ENCODE measurements around the gene ARHGDIB. TPM values are rescaled to one million over a fixed set of nuclear protein-coding genes. Genes with fewer than 3 reads are reported as not detected.

The ARHGDIB gene
- total RNA-seq, 1 donor = 2.4 TPM

DNA sequence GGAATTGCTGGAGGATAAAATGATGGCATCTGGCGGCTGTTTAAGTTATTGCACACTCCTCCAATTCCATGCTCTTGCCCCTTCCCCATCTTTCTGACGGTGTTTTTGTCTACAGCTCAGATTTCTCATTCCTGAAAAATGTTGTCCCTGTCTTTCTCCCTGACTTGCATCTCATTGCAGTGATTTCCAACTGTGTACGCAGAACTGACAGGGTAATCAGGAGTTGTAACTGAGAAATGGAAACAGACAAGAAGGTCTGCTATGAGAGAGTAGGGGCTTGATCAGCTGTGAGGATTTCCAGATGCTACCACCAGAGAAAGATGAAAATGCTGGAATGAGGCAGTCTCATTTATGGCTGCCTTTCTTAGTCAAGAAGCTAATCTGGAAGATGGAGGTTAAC is 24.4 kb downstream of the ARHGDIB start:
- TF ChIP-seq, protein P1, sequence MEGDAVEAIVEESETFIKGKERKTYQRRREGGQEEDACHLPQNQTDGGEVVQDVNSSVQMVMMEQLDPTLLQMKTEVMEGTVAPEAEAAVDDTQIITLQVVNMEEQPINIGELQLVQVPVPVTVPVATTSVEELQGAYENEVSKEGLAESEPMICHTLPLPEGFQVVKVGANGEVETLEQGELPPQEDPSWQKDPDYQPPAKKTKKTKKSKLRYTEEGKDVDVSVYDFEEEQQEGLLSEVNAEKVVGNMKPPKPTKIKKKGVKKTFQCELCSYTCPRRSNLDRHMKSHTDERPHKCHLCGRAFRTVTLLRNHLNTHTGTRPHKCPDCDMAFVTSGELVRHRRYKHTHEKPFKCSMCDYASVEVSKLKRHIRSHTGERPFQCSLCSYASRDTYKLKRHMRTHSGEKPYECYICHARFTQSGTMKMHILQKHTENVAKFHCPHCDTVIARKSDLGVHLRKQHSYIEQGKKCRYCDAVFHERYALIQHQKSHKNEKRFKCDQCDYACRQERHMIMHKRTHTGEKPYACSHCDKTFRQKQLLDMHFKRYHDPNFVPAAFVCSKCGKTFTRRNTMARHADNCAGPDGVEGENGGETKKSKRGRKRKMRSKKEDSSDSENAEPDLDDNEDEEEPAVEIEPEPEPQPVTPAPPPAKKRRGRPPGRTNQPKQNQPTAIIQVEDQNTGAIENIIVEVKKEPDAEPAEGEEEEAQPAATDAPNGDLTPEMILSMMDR (IDR thresholded peaks at IDR 0.05; ENCODE audit: insufficient read depth, low read length) = peak; percentile 11
- no peak for DNase-seq (ENCODE audit: low read depth)
- H3K4me3 ChIP-seq (ENCODE audit: low read depth, low read length) = no peak overlapping the region

DNA sequence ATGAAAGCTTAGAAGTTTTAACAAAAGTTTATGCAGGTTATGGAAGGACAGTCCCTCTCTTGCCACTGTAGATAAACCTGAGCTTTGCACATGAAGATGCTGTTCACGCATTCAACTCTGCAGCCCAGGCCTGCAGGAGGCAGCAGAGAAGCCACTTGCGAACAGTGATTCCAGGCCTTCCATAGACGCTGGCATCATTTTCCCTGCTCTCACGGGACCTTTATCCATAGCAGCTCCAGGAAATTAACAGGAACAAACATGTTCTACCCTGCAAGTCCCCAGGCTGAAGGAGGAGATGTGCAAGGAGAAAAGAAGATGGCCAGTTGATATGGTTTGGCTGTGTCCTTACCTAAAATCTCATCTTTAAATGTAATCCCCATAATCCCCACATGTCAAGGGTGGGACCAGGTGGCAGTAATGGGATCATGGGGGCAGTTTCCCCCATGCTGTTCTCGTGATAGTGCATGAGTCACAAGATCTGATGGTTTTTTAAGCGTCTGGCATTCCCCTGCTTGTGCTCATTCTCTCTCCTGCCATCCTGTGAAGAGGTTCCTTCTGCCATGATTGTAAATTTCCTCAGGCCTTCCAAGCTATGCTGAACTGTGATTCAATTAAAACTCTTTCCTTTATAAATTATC is 25.1 kb downstream of the ARHGDIB start:
- TF ChIP-seq, protein P1 (IDR thresholded peaks at IDR 0.05; ENCODE audit: insufficient read depth, low read length) = no peak
- no peak overlapping the region for H3K4me3 ChIP-seq (ENCODE audit: low read depth, low read length)
- DNase-seq (ENCODE audit: low read depth) = no peak

DNA sequence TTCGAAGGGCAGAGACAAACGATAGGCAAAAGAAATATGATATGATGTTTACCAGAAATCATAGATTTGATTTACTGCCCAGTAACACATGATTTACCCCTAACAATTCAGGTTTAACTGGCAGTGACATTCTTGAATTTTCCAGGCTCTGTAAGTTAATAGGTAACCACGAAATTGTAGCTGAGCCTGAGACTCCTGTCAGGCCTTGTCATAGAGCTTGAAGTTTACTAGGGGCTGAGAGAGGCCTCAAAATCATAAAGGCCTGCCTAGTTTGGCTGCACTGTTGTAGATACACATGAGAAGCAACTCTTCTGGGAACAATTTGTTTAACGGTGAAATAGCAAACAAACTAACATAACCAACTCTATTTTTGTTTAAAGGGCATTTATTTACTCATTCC is 26.4 kb downstream of the ARHGDIB start:
- no peak overlapping the region for H3K4me3 ChIP-seq (ENCODE audit: low read depth, low read length)
- DNase-seq (ENCODE audit: low read depth) = no peak
- TF ChIP-seq, protein P1 (IDR thresholded peaks at IDR 0.05; ENCODE audit: insufficient read depth, low read length) = no peak

DNA sequence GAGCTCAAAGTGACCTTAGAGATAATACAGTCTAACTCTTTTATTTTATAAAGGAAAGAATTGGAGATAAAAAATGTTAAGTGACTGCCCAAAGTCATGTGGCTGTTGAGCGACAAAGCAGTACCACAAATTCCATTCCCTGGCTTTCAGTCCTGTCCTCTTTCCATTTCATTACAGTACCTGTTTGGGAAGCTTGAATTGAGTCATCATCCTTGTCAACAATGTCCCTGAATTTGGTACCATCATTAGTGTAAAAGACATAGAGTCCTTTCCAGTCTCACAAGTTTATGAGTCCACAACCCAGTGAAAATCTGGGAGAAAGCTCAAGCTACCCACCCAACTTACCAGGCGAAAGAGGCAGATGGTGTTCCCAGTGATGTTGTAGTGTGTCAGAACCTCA is 26.9 kb downstream of the ARHGDIB start:
- TF ChIP-seq, protein P1 (IDR thresholded peaks at IDR 0.05; ENCODE audit: insufficient read depth, low read length) = no peak
- no peak for DNase-seq (ENCODE audit: low read depth)

DNA sequence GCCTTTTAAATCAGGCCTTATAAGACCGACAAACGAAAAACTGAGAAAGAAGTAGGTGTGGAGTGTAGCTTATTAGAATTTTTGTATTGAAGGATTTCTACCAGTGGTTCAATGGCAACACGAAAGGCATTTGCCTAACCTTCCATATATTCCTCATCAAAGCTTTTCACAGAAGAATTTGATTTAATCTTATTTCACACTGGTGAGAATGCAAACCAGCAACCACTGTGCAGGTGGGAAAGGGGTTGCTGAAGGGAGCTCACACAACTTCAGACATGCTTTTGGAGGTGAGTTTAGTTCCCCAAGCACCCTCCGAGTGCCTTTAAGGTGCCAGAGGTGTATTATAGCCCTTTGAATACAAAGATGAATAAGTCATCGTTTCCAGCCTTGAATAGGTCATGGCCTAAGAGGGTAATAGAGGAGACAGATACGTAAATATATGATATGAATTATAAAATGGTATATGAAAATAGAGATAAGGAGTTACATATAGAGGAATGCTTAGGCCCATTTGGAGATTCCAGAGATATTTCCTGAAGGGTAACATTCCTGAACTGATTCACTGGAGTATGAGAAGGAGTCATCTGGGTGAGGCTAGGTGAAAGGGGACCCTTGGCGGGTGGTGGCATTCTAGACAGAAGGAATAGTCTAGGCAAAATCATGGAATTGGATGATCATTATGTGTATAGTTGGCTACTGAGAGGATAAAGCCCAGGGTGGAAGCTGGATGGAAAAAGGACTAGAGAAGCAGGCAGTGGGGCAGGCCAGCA is 29.4 kb downstream of the ARHGDIB start:
- no peak overlapping the region for H3K4me3 ChIP-seq (ENCODE audit: low read depth, low read length)
- TF ChIP-seq, protein P1 (IDR thresholded peaks at IDR 0.05; ENCODE audit: insufficient read depth, low read length) = no peak
- DNase-seq (ENCODE audit: low read depth) = no peak

More for the DNA sequence above, 26.9 kb downstream of the ARHGDIB start:
- H3K4me3 ChIP-seq (ENCODE audit: low read depth, low read length) = no peak overlapping the region

DNA sequence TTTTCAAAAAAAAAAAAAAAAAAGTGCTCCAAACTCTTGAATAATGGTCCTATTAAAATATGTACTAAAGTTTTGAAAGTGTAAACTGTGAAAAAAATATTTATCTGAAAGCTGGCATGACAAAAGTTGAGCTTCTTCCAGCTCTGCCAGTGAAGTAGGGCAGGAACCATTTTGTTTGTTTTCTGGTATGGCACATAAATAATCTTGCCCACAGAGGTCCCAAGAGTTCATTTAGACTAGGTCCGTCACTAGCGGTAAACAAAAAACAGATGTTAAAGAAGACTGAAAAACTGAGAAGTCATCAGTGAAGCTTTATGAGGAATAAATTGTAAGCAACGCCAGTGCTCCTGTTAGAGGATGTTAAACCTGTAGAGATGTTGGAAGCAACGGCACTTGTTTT is 30.0 kb downstream of the ARHGDIB start:
- no peak for DNase-seq (ENCODE audit: low read depth)
- TF ChIP-seq, protein P1 (IDR thresholded peaks at IDR 0.05; ENCODE audit: insufficient read depth, low read length) = no peak
- H3K4me3 ChIP-seq (ENCODE audit: low read depth, low read length) = no peak overlapping the region
